ENCODE measurements around the gene ZMIZ1. TPM values are rescaled to one million over a fixed set of nuclear protein-coding genes. Genes with fewer than 3 reads are reported as not detected.

Gene ZMIZ1
- total RNA-seq, 1 donor from 2014 or later, result 107 TPM

DNA sequence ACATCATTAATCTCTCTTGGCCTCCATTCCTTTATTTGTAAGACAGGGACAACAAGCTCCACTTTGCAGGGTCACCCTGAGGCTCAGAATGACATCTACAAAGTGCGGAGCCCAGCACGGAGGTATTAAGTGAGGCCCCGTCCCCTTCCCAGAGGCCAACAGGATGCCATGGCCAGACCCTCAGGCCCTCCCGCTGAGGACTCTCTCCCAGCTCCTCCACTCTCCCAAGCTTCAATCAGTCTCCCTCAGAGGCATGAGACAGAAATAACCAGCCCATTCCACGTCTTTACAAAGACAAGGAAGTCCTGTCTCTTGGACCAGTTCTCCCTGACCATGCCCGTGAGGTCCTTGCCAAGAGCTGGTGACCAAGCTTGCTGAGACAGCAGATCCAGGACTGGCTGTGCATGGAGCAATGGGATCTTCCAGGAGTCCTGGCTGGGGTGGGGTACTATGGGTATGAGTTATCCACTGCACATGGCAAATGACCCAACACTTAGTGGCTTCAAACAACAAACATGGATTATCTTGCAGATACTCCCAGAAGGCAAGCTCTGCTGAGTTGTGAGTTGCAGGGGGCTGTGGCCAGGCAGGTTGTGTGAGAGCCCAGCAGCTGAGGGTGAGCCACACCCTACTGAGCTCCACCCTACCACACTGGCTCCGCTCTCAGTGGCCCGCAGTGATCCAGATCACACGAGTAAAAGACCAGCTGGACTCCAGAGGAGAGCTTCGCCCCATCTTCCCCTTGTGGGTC lies 274.2 kb downstream of the ZMIZ1 start:
- no peak for DNase-seq (ENCODE audit: low spot score)

DNA sequence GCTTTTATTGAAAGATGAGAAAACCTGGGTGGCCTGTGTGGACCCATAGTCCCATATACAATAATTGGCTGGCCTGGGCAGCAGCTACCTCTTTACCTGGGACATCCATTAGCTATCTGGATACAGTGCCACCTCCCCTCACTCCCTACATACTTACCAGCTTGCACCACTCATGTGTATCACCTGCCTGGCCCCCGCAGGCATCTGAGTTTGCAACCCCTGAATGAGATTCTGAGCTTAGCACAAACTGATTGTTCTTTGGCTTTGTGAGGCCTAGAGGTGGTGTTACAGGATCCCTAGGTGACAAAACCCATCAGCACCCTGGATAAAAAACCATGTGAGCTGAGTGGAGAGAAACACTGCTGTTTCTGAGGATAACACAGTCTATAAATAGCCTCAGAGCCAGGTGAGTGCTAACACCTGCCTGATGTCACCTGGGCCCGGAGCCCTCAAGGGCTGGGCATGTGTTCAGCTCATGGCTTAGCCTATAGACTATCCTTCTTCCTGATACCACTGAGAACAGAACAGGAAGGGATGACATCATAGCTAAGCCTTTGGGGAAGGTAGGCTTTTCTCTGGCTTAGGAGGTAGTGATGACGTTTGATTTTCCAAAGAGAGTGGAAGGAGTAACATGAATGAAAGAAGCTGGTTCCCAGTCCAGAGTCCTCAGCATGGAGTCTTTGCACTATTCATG lies 275.9 kb downstream of the ZMIZ1 start:
- no peak for DNase-seq (ENCODE audit: low spot score)

DNA sequence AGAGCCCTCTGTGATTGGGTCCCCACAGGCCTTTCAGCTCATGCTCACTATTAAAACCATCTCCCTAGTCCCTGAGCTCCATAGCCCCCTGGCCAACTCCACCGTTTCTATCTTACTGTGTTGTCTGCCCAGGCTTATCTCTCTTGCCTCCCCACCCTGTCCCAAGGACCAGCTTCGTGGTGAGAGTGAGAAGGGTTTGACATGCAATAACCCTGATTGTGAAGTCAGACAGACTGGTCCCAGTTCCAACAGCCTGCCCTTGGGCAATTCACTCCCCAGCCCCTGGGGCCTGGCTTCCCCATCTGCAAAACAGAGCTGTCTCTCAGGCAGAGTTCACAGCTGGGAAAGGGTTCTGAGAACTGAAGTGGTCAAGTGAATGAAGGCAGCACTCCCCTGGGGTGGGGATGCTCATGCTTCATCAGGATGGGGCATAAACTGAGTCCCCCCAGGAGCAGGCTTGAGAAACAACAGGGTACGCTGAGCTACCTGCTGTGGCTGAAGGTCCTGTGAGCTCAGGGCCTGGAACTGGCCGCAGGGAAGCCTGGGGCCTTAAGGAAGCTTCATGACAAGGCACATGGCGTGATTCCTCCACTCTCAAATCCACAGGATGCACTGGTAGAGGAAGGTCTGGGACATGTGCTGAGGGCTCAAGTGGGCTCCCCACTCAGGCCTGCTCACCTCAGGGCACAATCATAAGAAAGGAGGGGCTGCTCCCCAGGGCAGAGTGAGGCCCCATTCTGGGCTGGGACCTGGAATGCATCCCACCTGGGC lies 276.7 kb downstream of the ZMIZ1 start:
- no peak for DNase-seq (ENCODE audit: low spot score)

DNA sequence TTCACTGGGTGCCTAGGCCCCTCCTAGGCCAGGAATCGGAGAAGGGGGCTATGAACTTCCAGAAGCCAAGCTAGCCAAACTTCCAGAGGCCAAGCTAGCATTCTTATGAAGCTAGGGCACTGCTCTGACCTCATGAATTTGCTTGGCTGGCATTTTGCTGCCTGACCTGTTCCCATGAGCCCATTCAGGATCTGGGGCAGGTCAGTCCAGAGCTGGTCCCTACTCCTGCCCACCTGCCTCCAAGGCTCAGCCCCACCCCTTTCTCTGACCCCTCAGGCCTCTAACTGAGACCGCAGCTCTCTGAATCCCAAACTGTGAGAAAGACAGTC lies 277.2 kb downstream of the ZMIZ1 start:
- no peak for DNase-seq (ENCODE audit: low spot score)

DNA sequence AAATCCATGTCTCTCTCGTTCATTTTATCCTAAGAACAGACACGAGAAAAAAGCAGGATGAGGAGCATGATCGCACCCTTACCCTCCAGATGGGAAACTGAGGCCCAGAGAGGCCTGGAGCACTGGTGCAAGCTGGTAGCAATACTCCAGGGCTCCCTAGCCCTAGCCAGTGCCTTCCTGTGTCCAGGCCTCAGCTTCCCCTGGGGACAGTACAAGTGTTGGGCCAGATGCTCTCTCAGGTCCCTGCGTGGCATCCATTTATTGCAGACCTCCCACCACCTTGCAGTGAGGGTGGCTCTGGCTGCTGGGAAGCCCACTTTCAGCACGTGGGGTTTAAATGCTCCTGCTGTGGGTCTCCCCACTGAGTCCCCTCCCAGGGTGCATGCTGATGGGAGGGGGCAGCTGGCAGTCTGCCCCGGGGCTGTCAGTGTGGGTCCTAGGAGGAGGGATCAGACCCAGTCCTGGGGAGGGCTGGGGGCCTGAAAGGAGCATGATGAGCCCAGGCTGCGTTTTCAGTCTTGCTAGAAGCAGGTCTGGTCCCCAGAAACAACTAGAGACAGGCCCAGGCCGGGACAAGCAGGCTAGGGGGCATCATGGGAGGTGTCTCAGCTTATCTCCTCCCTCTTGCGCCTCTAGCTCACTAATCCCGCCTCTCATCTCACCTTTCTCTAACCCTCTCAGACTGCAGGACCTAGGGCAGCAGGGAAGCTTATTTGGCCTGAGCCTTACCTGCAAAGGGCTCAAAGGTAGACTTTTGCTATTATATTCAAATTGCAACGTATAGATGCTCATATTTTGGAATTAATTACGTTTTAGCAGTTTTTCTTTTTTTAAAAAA lies 277.8 kb downstream of the ZMIZ1 start:
- peak; percentile 10 for DNase-seq (ENCODE audit: low spot score)

DNA sequence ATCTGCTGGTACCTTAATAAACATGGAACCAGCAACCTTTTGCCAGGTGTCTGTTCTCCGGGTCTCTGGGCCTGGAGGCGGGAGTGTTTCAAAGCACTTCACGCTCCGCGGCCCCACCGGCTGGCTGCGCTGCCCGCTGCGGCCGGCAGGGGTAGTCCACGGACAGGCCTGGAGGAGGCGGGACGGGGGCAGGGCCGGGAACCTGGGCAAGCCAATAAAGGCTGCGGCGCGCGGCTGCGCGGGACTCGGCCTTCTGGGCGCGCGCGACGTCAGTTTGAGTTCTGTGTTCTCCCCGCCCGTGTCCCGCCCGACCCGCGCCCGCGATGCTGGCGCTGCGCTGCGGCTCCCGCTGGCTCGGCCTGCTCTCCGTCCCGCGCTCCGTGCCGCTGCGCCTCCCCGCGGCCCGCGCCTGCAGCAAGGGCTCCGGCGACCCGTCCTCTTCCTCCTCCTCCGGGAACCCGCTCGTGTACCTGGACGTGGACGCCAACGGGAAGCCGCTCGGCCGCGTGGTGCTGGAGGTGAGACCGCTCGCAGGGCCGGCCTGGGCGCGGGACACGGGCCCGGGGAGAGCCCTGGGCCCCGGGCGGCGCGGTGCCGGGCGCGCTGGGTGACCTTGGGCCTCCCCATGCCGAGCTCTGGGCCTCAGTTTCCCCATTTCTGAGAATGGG lies 278.6 kb downstream of the ZMIZ1 start, which contains the start of gene PPIF:
Gene PPIF (plus strand): TSS at position 244 of the 668 bp plus-strand sequence. CDS start 80 bp downstream, at position 324.
- DNase-seq (ENCODE audit: low spot score), result peak; percentile 95

DNA sequence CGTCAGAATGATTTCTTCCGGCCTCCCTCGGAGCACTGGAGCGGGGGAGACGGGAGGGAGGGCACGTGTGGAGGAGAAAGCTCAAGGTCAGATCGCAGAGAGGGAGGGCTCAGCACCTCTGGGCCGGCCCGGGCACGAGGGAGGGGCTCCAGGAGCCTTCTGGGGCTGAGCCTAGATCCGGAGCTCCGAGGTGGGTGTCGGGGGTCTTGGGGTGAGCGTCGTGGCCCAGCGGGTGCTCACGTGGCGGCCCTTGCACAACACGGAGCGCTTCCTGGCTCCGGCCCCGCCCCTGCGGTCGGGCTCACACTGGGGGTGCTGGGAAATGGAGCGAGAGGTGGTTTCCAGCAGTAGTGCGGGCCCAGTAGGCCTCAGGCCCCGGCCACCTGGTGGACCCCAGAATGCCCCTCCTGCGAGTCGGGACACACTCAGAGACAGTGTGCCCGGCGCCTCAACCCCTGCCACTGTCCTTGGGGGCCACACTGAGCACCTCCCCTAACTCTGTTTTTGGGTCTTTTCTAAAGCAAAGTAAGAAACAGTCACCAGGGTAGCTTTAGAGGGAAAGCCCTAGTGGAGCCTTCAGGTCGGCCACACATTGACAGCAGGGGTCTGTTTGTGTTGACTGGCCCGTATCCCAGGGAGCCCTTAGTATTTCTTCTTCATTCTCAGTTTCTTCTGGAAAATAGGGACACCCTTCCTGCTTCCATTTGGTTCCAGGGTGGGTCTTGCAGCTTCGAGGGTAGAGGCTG lies 279.3 kb downstream of the ZMIZ1 start:
- peak; percentile 63 for DNase-seq (ENCODE audit: low spot score)

DNA sequence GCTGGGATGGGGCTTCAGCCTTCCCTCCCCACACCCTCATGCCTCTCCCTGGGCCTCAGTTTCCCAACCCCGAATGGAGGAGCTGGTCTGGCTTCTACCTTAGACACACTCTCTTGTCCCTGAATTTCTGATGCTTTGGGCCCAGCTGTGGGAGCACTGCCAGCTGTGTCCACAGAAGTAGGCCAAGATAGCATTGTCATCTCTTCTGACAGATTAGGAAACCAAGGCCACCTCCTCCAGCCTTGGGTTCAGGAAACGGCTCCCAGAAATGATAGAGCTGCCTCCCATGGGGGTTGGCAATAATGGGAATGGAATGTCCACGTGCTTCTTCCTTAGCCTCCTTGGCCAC lies 279.8 kb downstream of the ZMIZ1 start:
- no peak for DNase-seq (ENCODE audit: low spot score)

DNA sequence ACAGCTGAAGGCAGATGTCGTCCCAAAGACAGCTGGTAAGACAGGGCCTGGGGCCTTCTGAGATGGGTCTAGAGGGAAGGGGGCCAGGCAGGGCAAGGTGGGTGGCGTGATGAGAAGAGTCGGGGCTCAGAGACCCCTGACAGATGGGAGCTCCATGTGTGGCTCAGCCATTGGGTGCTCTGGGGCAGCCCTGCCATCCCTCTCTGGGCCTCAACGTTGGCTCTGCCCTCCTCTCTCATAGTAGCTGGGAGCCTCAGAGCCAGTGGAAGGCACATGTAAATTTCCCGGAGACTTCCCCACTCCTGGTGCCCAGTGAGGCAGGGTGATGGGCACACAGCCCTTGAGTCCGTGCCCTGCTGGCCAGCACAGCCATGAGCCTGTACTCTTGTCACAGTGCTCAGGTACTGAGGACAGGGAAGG lies 280.3 kb downstream of the ZMIZ1 start:
- DNase-seq (ENCODE audit: low spot score), result peak; percentile 9

DNA sequence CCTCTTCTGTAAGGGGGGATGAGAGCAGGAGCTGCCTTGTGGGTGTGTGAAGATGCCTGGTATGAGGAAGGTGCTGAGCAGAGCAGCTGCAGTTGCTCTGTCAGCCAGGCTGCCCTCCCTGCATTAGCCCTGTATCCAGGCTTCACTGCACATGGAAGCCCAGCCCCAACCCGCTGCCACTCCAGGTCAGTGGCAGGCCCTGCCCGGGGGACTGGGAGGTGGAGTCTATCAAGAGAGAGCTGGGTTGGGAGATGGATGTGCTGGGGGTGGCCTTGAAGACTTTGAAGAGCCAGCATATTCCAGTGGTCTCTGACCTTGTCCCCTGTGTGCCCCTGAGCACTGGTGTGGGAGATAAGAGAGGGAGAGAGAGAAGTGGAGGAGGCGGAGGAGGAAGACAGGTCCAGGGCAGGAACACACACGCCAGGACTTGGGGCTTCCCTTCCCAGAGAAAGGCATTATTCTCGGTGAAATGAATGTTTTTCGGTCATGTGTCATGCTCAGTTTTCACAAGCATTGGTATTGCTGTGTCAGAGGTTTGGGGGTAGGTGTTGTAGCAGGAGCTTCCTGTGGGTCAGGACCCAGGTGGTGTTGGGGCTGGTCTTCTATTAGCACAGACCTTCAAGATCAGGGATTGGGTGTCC lies 281.1 kb downstream of the ZMIZ1 start:
- DNase-seq (ENCODE audit: low spot score), result peak; percentile 9

DNA sequence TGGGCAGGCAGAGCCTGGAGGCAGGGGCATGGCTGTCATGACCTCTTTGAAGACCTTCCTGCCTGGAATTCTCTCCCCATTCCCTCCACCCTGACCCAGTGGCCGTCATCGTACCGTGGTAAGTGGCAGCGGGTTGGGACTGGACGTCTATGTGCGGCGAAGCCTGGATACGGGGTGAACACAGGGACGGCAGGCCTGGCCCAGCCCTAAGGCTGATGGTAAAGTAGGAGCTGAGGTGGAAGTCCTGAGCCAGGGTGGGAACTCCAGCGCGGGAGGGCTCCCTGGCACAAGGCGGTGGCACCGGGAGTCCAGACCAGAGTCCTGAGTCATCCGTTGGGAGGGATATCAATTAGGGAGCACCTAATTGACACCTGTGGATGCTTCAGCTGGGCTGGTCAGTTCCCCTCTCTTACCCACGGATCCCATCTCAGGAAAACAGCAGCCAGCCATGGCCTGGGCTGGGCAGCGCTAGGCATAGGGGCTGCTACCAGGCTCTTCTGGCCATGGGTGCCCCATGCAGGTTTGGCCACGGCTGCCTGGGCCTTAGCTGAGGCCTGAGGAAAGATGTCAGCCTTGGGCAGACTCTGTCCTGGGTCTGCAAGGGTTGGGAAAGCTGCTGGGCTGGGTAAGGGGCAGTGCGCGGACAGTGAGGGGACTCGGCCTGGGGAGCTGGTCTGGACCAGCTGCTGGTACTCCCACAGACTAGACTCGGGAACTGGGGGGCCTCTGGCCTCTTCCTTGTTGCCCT lies 281.8 kb downstream of the ZMIZ1 start:
- DNase-seq (ENCODE audit: low spot score), result peak; percentile 7

DNA sequence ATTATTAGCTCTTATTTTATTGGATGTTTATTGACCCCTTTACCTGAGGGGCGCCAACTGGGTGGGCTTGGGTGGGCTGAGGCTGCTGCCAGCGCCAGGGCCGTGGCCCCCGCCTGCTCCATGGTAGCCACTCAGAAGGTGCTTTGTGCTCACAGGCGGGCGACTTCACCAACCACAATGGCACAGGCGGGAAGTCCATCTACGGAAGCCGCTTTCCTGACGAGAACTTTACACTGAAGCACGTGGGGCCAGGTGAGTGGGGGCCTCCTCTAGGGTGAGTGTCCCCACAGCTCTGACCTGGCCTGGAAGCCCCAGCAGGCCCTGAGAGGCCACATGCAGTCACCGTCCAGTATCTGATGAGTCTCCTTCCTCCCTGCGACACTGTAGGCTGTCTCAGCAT lies 282.6 kb downstream of the ZMIZ1 start:
- peak; percentile 8 for DNase-seq (ENCODE audit: low spot score)

DNA sequence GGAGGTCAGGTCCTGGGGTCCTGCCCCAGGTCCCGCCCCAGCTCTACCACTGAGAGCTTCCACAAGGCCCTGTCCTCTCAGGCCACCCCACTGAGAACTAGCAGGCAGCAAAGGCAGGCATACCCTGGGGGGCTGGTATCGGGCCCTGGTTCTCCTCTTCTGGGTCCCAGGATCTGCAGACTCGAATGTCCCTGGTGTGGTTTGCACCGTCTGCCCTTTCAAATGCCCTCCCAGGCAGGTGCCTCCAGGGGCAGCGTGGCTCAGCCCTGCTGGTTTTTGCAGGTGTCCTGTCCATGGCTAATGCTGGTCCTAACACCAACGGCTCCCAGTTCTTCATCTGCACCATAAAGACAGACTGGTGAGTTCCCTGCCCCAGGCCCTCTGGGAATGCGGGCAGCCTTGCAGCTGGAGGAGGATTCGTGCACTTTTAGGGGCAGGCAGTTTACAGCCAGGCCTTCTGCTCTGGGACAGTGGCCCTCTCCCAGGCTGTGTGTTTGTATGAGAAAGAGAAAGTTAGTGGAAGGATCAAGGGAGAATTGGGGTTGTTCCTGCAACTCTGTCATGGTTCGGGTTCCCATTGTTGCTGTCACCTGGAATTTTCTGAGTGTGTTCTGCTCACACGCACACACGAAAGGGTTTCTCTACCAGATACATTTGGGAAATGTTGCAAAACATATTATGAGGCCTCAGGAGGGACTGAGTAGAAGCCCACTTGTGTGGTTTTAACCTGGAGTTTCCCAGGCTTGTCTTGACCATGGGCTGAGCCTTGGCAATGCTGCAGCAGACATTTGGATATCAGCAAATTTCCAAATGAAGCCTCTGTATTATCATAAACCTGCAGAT lies 283.5 kb downstream of the ZMIZ1 start:
- peak; percentile 5 for DNase-seq (ENCODE audit: low spot score)

DNA sequence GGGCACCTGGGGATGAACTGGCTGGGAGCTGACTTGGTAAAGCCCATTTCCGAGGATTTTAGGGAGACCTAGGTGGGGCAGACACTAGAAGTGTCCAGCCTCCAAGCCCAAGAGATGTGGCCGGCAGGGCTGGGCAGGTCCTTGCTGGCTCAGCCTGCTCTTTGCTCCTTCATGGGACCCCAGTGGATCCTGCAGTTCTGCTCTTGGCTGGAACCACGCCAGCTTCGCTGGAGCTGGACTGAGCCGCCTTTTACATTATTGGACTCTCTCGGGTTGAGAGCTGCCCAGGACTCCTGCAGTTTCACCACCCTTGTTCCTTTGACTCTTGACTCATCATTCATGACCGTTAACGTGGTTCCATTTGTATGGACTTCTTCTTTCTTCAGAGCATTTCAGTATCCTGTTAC lies 284.2 kb downstream of the ZMIZ1 start:
- DNase-seq (ENCODE audit: low spot score), result peak; percentile 8

DNA sequence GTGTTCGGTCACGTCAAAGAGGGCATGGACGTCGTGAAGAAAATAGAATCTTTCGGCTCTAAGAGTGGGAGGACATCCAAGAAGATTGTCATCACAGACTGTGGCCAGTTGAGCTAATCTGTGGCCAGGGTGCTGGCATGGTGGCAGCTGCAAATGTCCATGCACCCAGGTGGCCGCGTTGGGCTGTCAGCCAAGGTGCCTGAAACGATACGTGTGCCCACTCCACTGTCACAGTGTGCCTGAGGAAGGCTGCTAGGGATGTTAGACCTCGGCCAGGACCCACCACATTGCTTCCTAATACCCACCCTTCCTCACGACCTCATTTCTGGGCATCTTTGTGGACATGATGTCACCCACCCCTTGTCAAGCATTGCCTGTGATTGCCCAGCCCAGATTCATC lies 285.0 kb downstream of the ZMIZ1 start:
- DNase-seq (ENCODE audit: low spot score), result peak; percentile 9

DNA sequence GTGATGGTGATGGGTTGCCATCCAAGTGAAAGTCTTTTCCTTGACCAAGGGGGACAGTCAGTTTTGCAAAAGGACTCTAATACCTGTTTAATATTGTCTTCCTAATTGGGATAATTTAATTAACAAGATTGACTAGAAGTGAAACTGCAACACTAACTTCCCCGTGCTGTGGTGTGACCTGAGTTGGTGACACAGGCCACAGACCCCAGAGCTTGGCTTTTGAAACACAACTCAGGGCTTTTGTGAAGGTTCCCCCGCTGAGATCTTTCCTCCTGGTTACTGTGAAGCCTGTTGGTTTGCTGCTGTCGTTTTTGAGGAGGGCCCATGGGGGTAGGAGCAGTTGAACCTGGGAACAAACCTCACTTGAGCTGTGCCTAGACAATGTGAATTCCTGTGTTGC lies 285.4 kb downstream of the ZMIZ1 start:
- DNase-seq (ENCODE audit: low spot score), result no peak

DNA sequence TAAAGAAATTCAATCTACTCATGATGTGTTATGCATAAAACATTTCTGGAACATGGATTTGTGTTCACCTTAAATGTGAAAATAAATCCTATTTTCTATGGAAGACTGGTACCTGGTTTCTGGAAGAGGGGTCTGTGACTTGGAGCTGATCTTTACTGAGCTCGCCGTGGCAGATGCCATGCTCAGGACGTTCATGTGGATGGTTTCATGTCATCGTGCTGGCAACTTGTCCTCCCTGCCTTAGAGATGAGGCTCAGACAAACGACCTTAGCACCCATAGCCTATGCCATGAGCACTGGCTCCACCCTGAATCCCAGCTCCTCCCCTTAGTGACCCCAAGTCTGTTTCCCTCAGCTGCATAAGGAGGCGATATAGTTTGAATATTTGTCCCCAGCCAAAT lies 285.8 kb downstream of the ZMIZ1 start:
- peak; percentile 4 for DNase-seq (ENCODE audit: low spot score)

DNA sequence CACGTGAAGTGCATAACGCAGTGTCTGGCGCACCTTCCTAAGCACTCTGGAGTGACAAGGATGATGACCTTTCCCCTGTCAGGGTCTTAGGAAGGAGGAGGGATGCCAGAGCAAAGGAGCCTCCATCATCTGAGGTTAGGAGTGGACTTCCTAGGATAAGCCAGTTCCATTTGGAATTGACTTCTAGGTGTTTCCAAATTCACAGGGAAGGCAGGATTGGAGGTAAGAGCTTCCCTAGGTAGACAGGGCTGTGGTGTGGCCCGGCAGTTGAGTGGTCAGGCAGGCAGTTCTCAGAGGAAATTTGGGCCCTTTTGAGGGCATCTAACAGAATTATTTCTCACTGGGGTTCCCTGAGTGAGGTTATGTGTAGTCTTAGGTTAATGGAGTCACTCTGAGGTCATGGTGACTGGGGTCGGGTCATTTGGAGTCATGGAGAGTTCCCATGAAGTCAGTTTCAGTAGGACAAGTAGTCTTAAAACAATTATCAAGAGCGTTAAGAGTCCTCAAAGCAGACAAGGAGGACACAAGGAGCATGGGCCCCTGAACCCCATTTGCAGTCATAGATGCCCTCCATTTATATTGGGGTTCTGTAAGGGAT lies 286.8 kb downstream of the ZMIZ1 start:
- DNase-seq (ENCODE audit: low spot score), result peak; percentile 2

All from mucosa of gallbladder (tissue), 1 donor.